K562 (cell line): ENCODE measurements around the gene MIS18A.

Source experiments
- ADNP ChIP-seq: fragments of 200-800 bp; sonication (Bioruptor generic); IDR thresholded peaks from 2 replicates; pipeline ENCODE4 v1.6.1; 2016; ENCODE audit warnings: missing genetic modification characterization, missing compliant biosample characterization
- BDP1 ChIP-seq: IDR thresholded peaks from 3 replicates; pipeline ENCODE4 v1.6.1; 2011; ENCODE audit not compliant: insufficient read length, insufficient read depth
- EZH2 ChIP-seq: IDR thresholded peaks from 2 replicates; pipeline ENCODE4 v1.6.1; 2012; ENCODE audit warnings: low read depth, mild to moderate bottlenecking, inconsistent platforms, low read length, borderline replicate concordance
- HNRNPH1 ChIP-seq: fragments of 200-400 bp; formaldehyde crosslinking; optimal IDR thresholded peaks from 2 replicates; pipeline ENCODE3; 2017; ENCODE audit warnings: low read depth, mild to moderate bottlenecking, low read length, moderate library complexity
- NR3C1 ChIP-seq: sonication (generic); formaldehyde crosslinking; IDR thresholded peaks from 2 replicates; pipeline ENCODE4 v1.8.1; 2022; ENCODE audit warnings: missing genetic modification reagents
- PHF21A ChIP-seq: fragments of 450-650 bp; IDR thresholded peaks from 2 replicates; pipeline ENCODE4 v1.6.1; 2017; ENCODE audit warnings: low read depth, borderline replicate concordance
- POLR2A ChIP-seq: fragments of 450-650 bp; conservative IDR thresholded peaks from 2 replicates; pipeline ENCODE4 v1.6.1; 2016
- POLR2AphosphoS5 ChIP-seq: IDR thresholded peaks from 2 replicates; pipeline ENCODE4 v1.6.1; 2011; ENCODE audit warnings: mild to moderate bottlenecking, low read depth, low read length, moderate library complexity; ENCODE audit not compliant: control insufficient read depth, insufficient read depth
- TF ChIP-seq, protein P1 (sequence below): fragments of 250-450 bp; sonication (Bioruptor Pico); IDR thresholded peaks from 2 replicates; pipeline ENCODE4 v1.8.0; 2021; ENCODE audit warnings: mild to moderate bottlenecking, moderate library complexity
- TF ChIP-seq, protein P2 (sequence below): sonication (generic); formaldehyde crosslinking; IDR thresholded peaks from 2 replicates; pipeline ENCODE4 v1.9.0; 2022; ENCODE audit warnings: mild to moderate bottlenecking, missing genetic modification reagents
- TF ChIP-seq, protein P3 (sequence below), 3 experiments: IDR thresholded peaks in 2 of 3; conservative IDR thresholded peaks in 1 of 3; 2 replicates each; pipeline ENCODE4 v1.5.1; 2011 to 2012; ENCODE audit warnings: low read length in 3 of 3, mild to moderate bottlenecking in 3 of 3, control low read depth in 2 of 3, improper control_type of control experiment in 1 of 3, inconsistent platforms in 1 of 3, low read depth in 1 of 3, mixed read lengths in 1 of 3, moderate library complexity in 1 of 3; ENCODE audit not compliant: insufficient read depth in 2 of 3
- TF ChIP-seq, protein P4 (sequence below): sonication (generic); formaldehyde crosslinking; IDR thresholded peaks from 2 replicates; pipeline ENCODE4 v1.8.0; 2022; ENCODE audit warnings: missing genetic modification reagents, mild to moderate bottlenecking, borderline replicate concordance
- TF ChIP-seq, protein P5 (sequence below): fragments of 150-350 bp; conservative IDR thresholded peaks from 2 replicates; pipeline ENCODE4 v1.6.1; 2014; ENCODE audit warnings: low read length
- TF ChIP-seq, protein P6 (sequence below): fragments of 250-450 bp; sonication (Bioruptor Pico); IDR thresholded peaks from 2 replicates; pipeline ENCODE4 v1.4.0; 2020; ENCODE audit warnings: mild to moderate bottlenecking

DNA sequence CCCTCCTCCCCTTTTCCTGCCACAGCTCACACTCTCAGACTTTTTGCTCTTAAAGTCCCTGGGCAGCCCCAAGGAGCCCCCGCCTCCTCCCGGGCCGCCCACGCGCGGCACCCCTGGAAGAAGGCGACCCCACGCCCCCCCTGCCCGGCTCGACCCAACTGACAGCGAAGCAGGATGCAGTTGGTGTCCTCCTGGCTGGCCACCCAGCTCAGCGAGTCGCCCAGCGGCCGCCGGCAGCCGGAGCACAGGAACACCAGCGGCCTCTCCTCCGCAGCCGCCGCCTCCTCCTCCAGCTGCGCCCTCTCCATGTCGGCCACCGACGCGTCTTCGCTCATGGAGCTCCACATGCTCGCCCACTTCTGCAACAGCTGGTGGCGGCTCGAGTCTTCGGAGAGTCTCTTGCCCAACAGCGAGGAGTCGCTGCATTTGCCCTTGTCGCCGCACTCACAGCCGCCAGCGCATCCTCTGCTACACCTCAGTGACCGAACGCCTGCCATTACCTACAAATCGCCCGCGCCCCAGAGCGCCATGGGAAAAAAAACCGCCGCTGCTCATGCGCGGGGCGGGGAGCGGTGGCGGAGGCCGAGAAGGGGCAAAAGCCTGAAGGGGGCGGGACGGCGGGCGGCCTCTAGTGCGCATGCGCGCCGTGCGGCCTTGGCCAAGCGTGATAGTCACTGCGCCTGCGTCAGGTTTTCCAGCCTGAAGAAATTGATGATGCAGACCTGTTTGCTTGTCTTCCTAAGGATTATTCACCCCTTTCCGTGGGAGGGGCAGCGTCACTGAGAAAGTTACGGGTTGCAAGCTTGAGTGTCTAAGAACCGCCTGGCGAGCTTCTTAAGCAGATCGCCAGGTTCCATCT, at the start of gene MIS18A:
- no peak for TF ChIP-seq HNRNPH1
- TF ChIP-seq ADNP (tag), result no peak
- TF ChIP-seq BDP1, result no peak
- TF ChIP-seq, protein P1, sequence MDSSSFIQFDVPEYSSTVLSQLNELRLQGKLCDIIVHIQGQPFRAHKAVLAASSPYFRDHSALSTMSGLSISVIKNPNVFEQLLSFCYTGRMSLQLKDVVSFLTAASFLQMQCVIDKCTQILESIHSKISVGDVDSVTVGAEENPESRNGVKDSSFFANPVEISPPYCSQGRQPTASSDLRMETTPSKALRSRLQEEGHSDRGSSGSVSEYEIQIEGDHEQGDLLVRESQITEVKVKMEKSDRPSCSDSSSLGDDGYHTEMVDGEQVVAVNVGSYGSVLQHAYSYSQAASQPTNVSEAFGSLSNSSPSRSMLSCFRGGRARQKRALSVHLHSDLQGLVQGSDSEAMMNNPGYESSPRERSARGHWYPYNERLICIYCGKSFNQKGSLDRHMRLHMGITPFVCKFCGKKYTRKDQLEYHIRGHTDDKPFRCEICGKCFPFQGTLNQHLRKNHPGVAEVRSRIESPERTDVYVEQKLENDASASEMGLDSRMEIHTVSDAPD, result no peak
- no peak for TF ChIP-seq PHF21A
- TF ChIP-seq, protein P2, sequence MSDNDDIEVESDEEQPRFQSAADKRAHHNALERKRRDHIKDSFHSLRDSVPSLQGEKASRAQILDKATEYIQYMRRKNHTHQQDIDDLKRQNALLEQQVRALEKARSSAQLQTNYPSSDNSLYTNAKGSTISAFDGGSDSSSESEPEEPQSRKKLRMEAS (CRISPR knock-in tag), result peak; percentile 88
- TF ChIP-seq, protein P3, sequence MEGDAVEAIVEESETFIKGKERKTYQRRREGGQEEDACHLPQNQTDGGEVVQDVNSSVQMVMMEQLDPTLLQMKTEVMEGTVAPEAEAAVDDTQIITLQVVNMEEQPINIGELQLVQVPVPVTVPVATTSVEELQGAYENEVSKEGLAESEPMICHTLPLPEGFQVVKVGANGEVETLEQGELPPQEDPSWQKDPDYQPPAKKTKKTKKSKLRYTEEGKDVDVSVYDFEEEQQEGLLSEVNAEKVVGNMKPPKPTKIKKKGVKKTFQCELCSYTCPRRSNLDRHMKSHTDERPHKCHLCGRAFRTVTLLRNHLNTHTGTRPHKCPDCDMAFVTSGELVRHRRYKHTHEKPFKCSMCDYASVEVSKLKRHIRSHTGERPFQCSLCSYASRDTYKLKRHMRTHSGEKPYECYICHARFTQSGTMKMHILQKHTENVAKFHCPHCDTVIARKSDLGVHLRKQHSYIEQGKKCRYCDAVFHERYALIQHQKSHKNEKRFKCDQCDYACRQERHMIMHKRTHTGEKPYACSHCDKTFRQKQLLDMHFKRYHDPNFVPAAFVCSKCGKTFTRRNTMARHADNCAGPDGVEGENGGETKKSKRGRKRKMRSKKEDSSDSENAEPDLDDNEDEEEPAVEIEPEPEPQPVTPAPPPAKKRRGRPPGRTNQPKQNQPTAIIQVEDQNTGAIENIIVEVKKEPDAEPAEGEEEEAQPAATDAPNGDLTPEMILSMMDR (IDR thresholded peaks at IDR 0.05 in 2 of 3, conservative IDR thresholded peaks at IDR 0.05 in 1 of 3; ENCODE audit: insufficient read depth in 2 of 3, low read depth in 1 of 3, low read length in 3 of 3), result peak in 2 of 3 experiments; percentile 4 to 27; a peak in 1 of 6 replicates
- no peak for TF ChIP-seq EZH2
- TF ChIP-seq, protein P4, sequence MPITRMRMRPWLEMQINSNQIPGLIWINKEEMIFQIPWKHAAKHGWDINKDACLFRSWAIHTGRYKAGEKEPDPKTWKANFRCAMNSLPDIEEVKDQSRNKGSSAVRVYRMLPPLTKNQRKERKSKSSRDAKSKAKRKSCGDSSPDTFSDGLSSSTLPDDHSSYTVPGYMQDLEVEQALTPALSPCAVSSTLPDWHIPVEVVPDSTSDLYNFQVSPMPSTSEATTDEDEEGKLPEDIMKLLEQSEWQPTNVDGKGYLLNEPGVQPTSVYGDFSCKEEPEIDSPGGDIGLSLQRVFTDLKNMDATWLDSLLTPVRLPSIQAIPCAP (CRISPR knock-in tag), result no peak
- TF ChIP-seq, protein P5, sequence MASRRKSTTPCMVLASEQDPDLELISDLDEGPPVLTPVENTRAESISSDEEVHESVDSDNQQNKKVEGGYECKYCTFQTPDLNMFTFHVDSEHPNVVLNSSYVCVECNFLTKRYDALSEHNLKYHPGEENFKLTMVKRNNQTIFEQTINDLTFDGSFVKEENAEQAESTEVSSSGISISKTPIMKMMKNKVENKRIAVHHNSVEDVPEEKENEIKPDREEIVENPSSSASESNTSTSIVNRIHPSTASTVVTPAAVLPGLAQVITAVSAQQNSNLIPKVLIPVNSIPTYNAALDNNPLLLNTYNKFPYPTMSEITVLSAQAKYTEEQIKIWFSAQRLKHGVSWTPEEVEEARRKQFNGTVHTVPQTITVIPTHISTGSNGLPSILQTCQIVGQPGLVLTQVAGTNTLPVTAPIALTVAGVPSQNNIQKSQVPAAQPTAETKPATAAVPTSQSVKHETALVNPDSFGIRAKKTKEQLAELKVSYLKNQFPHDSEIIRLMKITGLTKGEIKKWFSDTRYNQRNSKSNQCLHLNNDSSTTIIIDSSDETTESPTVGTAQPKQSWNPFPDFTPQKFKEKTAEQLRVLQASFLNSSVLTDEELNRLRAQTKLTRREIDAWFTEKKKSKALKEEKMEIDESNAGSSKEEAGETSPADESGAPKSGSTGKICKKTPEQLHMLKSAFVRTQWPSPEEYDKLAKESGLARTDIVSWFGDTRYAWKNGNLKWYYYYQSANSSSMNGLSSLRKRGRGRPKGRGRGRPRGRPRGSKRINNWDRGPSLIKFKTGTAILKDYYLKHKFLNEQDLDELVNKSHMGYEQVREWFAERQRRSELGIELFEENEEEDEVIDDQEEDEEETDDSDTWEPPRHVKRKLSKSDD, result no peak
- TF ChIP-seq, protein P6, sequence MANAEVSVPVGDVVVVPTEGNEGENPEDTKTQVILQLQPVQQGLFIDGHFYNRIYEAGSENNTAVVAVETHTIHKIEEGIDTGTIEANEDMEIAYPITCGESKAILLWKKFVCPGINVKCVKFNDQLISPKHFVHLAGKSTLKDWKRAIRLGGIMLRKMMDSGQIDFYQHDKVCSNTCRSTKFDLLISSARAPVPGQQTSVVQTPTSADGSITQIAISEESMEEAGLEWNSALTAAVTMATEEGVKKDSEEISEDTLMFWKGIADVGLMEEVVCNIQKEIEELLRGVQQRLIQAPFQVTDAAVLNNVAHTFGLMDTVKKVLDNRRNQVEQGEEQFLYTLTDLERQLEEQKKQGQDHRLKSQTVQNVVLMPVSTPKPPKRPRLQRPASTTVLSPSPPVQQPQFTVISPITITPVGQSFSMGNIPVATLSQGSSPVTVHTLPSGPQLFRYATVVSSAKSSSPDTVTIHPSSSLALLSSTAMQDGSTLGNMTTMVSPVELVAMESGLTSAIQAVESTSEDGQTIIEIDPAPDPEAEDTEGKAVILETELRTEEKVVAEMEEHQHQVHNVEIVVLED (CRISPR knock-in tag), result peak; percentile 56; the same call in 1 of the 2 replicates
- peak; percentile 96 for TF ChIP-seq POLR2A
- TF ChIP-seq NR3C1, result no peak
- peak; percentile 79; the same call in 1 of the 2 replicates for TF ChIP-seq POLR2AphosphoS5
